H1 (cell line): Measurements from ENCODE around the gene ZGRF1.

Experiments used
- EZH2 ChIP-seq: fragments of 200-600 bp; sonication (generic); IDR thresholded peaks from 2 replicates; pipeline ENCODE4 v1.7.1; 2012; ENCODE audit warnings: low read depth, mild to moderate bottlenecking, moderate library complexity, low read length, inconsistent platforms; ENCODE audit not compliant: severe bottlenecking
- TCF12 ChIP-seq: IDR thresholded peaks from 2 replicates; pipeline ENCODE4 v1.6.1; 2011; ENCODE audit warnings: low read depth, mild to moderate bottlenecking, low read length
- YY1 ChIP-seq: IDR thresholded peaks from 2 replicates; pipeline ENCODE4 v1.6.1; 2011; ENCODE audit warnings: low read depth, mild to moderate bottlenecking, low read length

GRCh38 chr4:112674376-112674775, 37.7 kb upstream of the ZGRF1 start:
- no peak for TF ChIP-seq EZH2
- no peak for TF ChIP-seq YY1
- TF ChIP-seq TCF12: no peak
